GM21737 (cell line): ENCODE data around the gene TMEM242.

Source experiments
- ATAC-seq: cut with Tn5 transposase; IDR thresholded peaks from one replicate; pipeline ENCODE4 v1.9.1; 2021; ENCODE audit warnings: mild to moderate bottlenecking, moderate library complexity; ENCODE audit not compliant: unreplicated experiment

Gene TMEM242

GRCh38 chr6:157255079-157255478 is 68.2 kb downstream of the TMEM242 start:
- ATAC-seq = no peak

GRCh38 chr6:157254538-157254937 is 68.8 kb downstream of the TMEM242 start:
- ATAC-seq = no peak

GRCh38 chr6:157253699-157254098 is 69.6 kb downstream of the TMEM242 start:
- ATAC-seq = no peak

- ATAC-seq = no peak
These were observed 70.3 kb downstream of the TMEM242 start for GRCh38 chr6:157253017-157253416.

- no peak for ATAC-seq
These were observed 71.6 kb downstream of the TMEM242 start for GRCh38 chr6:157251586-157252247.

- no peak for ATAC-seq
These were observed 73.5 kb downstream of the TMEM242 start for GRCh38 chr6:157249826-157250225.

- no peak for ATAC-seq
These were observed 75.1 kb downstream of the TMEM242 start for GRCh38 chr6:157248264-157248663.

- no peak for ATAC-seq
These were observed 76.4 kb downstream of the TMEM242 start for GRCh38 chr6:157246771-157247484.

GRCh38 chr6:157246048-157246630 is 77.2 kb downstream of the TMEM242 start:
- ATAC-seq = no peak

- ATAC-seq = no peak
These were observed 77.9 kb downstream of the TMEM242 start for GRCh38 chr6:157245436-157245835.

- no peak for ATAC-seq
These were observed 78.5 kb downstream of the TMEM242 start for GRCh38 chr6:157244780-157245179.

GRCh38 chr6:157244175-157244574 is 79.1 kb downstream of the TMEM242 start:
- ATAC-seq = no peak

GRCh38 chr6:157242791-157243190 is 80.5 kb downstream of the TMEM242 start:
- ATAC-seq = no peak

GRCh38 chr6:157240960-157241311 is 82.4 kb downstream of the TMEM242 start:
- no peak for ATAC-seq

GRCh38 chr6:157240059-157240959 is 83.0 kb downstream of the TMEM242 start:
- no peak for ATAC-seq

- no peak for ATAC-seq
These were observed 83.7 kb downstream of the TMEM242 start for GRCh38 chr6:157239671-157240058.
